Suprapubic skin (tissue), 3 donors: Measurements from ENCODE around the gene SIGLEC5.

Experiments
- CTCF ChIP-seq, 2 donors: fragments of 200-600 bp in 1 of 2; fragments of 450-650 bp in 1 of 2; sonication (generic) in 1 of 2; IDR thresholded peaks; one replicate each; pipeline ENCODE4 v1.5.1; 2016 to 2019; ENCODE audit warnings: antibody characterized with exemption in 2 of 2, mild to moderate bottlenecking in 1 of 2, moderate library complexity in 1 of 2
- EP300 ChIP-seq: sonication (generic); formaldehyde crosslinking; IDR thresholded peaks from one replicate; pipeline ENCODE4 v1.6.1; 2017; ENCODE audit warnings: antibody characterized with exemption
- POLR2A ChIP-seq, 2 donors: fragments of 450-650 bp; IDR thresholded peaks; one replicate each; pipeline ENCODE4 v1.6.1; 2017; ENCODE audit warnings: antibody characterized with exemption in 2 of 2, mild to moderate bottlenecking in 2 of 2, moderate library complexity in 2 of 2

GRCh38 chr19:51628153-51628939, 1.9 kb downstream of the SIGLEC5 start:
- no peak for TF ChIP-seq CTCF (IDR thresholded peaks at IDR 0.05)
- no peak for TF ChIP-seq POLR2A (IDR thresholded peaks at IDR 0.05)
- TF ChIP-seq EP300 = no peak
